Islet precursor cell (in vitro differentiated cells): ENCODE data around the gene PABPC1L.
A peak's percentile ranks its signal among the peaks of the same experiment; 100 is the strongest.
"Not testable (repeated sequence)": the region's sequence is repeated elsewhere in the genome, so short reads cannot be mapped to it uniquely, and the experiment has no call there.

ENCODE experiments used
- DNase-seq: peaks from one replicate; pipeline ENCODE4 v3.0.0-alpha.2; 2018

PABPC1L gene

GRCh38 chr20:44909872-44910689 is at the start of gene PABPC1L:
Gene PABPC1L, plus strand, starts transcription at chr20:44910060. Its CDS starts 84 bp downstream, at chr20:44910144.
- peak; percentile 92 for DNase-seq

- no peak for DNase-seq
Measured at GRCh38 chr20:44861531-44862006, 48.3 kb upstream of the PABPC1L start.

- no peak for DNase-seq
Measured at GRCh38 chr20:44862286-44862685, 47.6 kb upstream of the PABPC1L start.

- DNase-seq = not testable (repeated sequence)
Measured at GRCh38 chr20:44863365-44864084, 46.3 kb upstream of the PABPC1L start.

GRCh38 chr20:44864493-44864892 is 45.4 kb upstream of the PABPC1L start:
- DNase-seq = not testable (repeated sequence)

- DNase-seq = no peak
Measured at GRCh38 chr20:44866703-44867335, 43.0 kb upstream of the PABPC1L start.

- DNase-seq = no peak
Measured at GRCh38 chr20:44869471-44869870, 40.4 kb upstream of the PABPC1L start.

GRCh38 chr20:44882360-44882759 is 27.5 kb upstream of the PABPC1L start:
- DNase-seq = not testable (repeated sequence)

GRCh38 chr20:44883214-44883902 is 26.5 kb upstream of the PABPC1L start:
- DNase-seq = no peak

GRCh38 chr20:44884907-44885391 is 24.9 kb upstream of the PABPC1L start:
- no peak for DNase-seq

GRCh38 chr20:44885392-44886265 is 24.2 kb upstream of the PABPC1L start, which contains the start of gene YWHAB:
Gene YWHAB, plus strand, starts transcription at chr20:44885705. Its CDS starts 15,829 bp downstream, at chr20:44901534.
- DNase-seq = peak; percentile 100

- no peak for DNase-seq
Measured at GRCh38 chr20:44886266-44886651, 23.6 kb upstream of the PABPC1L start.

GRCh38 chr20:44886828-44887227 is 23.0 kb upstream of the PABPC1L start:
- no peak for DNase-seq

GRCh38 chr20:44887466-44887865 is 22.4 kb upstream of the PABPC1L start:
- DNase-seq = no peak

GRCh38 chr20:44888226-44889103 is 21.4 kb upstream of the PABPC1L start:
- DNase-seq = no peak

- DNase-seq = no peak
Measured at GRCh38 chr20:44891826-44892225, 18.0 kb upstream of the PABPC1L start.

- DNase-seq = no peak
Measured at GRCh38 chr20:44894959-44895358, 14.9 kb upstream of the PABPC1L start.

- no peak for DNase-seq
Measured at GRCh38 chr20:44896583-44896982, 13.3 kb upstream of the PABPC1L start.

- DNase-seq = no peak
Measured at GRCh38 chr20:44897133-44897532, 12.7 kb upstream of the PABPC1L start.

GRCh38 chr20:44900231-44900854 is 9.5 kb upstream of the PABPC1L start:
- no peak for DNase-seq
